ENCODE measurements around the gene CFAP74.

The CFAP74 gene

DNA sequence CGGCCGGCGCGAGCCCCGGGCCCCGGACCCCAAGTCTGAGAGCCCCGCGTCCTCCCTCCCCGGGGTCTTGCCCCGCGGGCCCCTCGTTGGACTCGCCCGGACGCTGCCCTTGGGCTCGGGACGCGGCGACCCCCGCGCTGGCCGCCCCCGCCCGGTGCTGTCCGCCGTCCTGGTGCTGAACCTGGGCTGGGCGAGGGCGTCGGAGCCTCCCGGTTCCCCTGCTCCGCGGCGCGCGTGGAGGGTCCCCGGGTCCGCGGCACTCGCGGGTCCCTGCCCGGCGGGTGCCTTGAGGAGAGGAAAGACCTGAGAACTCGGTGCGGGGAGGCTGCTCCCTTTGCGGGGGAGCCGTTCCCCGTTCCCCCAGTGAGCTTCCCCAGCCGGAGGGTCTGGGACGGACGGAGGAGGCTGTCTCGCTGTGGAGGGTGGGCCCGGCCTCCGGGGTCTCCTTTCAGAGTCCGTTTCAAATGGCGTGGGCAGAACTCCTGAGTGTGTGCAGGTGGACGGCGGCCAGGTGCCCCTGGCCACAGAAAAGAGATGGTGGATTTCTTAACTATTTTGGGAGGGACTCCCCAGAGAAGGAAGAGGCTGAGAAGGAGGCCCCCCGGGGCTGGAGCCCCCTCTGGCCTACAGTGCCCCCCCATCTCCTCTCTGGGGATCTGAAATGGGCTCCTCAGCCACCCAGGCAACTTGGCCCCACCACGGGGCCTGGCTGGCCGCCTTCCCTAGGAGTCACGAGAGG, 16.2 kb upstream of the CFAP74 start:
- Mint-ChIP-seq H3K36me3 (no peaks in the 10 kb centered on the region), H3K27ac (no peak overlapping the region), H3K4me1 (peaks cover 5% of the 10 kb centered on the region), H3K27me3 (peaks cover 91% of the 10 kb centered on the region), H3K4me3 (no peak overlapping the region), H3K9me3 (no peaks in the 10 kb centered on the region)
- CTCF ChIA-PET, result no interaction called here
- peak; percentile 39 for DNase-seq

GRCh38 chr1:2019172-2019543, 15.6 kb upstream of the CFAP74 start, which contains the start of gene GABRD:
GABRD (plus strand) TSS chr1:2019345; CDS start chr1:2019424, 79 bp downstream.
- Mint-ChIP-seq H3K27me3 (peaks cover 91% of the 10 kb centered on the region), H3K36me3 (no peaks in the 10 kb centered on the region), H3K4me1 (peaks cover 5% of the 10 kb centered on the region), H3K9me3 (no peaks in the 10 kb centered on the region), H3K27ac (no peak within 1 kb of the TSS), H3K4me3 (peak within 1 kb of the TSS; percentile 48)
- CTCF ChIA-PET, result no interaction called here
- peak; percentile 30 for DNase-seq

DNA sequence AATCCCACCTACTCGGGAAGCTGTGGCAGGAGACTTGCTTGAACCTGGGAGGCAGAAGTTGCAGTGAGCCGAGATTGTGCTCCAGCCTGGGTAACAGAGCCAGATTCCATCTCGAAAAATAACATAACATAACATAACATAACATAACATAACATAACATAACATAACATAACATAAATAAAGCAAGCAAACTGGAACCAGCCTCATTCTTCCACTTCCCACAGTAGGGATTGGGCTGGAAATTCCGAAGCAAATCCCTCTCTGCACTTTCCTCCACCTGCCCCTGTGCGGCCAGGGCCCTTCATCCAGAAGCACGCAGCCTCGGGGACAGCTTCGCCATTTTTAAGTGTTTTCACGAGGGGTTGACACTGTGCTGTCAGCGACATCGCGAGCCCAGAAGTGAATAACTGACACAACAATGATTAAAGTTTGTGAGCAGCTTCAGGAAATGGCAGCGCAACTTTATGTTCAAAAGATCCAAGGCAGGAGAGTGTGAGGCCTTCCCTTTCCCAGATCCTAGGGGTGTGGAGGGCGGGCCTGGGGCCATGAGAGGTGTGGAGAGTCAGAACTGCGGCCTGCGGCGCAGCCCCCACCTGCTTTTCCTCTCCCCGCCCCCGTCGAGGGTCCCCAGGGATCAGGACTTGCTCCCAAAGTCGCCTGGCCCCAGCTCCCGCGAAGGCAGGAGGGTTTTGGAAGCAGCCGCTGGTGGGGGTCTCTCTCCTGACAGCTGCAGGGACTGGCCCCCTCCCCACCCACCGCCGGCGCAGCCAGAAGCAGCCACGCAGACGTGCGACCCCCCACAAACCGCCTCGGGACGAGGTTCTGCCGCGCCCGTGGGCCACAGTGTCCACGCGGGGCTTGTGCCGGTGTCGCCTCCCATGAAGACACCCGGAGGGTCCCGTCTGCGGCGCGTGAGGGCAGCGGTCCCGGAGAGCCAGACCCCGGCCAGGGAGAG, 14.9 kb upstream of the CFAP74 start:
- Mint-ChIP-seq H3K27me3 (peaks cover 93% of the 10 kb centered on the region), H3K27ac (no peak overlapping the region), H3K9me3 (no peaks in the 10 kb centered on the region), H3K4me1 (peaks cover 5% of the 10 kb centered on the region), H3K36me3 (no peaks in the 10 kb centered on the region), H3K4me3 (peak overlapping the region; percentile 48)
- no peak for DNase-seq
- CTCF ChIA-PET, result no interaction called here

DNA sequence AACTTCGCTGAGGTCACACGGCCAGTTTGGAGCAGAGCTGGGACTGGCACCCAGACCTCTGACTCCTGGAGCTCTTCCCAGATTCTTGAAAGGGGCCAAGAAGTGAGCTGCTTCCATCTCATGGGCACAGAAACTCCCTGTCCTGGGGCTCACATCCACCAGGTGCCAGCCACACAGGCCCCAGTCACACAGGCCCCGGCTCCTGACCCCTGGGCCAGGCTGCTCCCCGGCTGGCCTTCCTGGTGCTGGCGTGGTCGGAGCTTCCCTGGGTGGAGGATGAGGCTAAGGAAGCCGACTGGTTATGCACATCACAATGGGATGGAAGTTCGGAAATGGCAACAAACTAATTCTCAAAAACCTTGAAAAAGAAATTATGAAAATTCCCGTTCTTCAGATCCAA, 12.5 kb upstream of the CFAP74 start:
- Mint-ChIP-seq H3K27me3 (peaks cover 71% of the 10 kb centered on the region), H3K4me3 (no peak overlapping the region), H3K27ac (no peak overlapping the region), H3K4me1 (peaks cover 5% of the 10 kb centered on the region), H3K9me3 (no peaks in the 10 kb centered on the region), H3K36me3 (no peaks in the 10 kb centered on the region)
- no peak for DNase-seq
- CTCF ChIA-PET, result no interaction called here

DNA sequence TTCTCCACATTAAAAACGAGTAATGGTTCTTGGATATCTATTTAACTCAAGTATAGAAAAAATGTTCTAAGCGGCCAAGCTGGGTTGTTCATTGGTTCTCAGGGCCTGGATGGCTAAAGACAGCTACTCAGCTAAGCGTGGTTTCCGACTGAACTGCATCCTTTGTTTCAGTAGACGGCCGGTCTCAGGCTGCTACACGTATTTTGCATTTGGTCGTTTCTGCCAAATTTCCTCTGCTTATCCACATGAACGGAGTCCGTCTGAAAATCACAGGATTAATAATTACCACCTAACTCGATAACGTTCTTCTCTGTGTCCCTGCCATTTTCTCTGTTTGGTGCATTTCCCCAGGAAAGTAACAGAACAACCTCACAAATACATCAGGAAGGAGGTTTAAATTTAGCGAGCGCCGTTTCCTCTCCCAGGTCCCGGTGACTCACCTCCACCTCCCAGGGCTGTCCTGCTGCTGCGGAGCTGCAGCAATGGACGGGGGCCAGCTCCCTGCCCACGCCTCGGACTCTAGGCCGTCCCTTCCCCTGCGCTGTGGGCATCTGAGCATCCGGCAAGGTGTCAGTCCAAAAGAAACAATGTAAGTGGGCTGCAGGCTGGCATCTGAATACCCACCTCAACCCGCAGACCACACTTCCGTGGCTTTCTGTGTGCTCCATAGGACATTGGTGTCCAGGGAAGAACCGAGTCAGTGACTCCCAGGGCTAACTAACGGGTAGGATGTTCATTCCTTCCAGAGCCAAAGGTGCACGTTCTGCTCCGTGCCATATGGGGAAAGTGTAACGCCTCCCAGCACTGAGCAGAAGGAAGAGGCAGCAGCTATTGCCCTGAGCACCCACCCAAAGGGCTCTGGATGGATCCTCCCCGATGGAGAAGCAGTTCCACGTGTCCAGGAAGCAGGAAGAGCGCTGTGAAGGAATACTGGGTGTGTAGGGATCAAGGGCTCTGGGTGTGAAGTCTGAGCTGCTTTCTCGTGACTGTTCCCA, 11.5 kb upstream of the CFAP74 start:
- H3K36me3 Mint-ChIP-seq, result no peaks in the 10 kb centered on the region
- no peak for DNase-seq
- no peak overlapping the region for H3K27ac Mint-ChIP-seq
- no peak overlapping the region for H3K4me3 Mint-ChIP-seq
- H3K4me1 Mint-ChIP-seq, result peaks cover 5% of the 10 kb centered on the region
- CTCF ChIA-PET, result no interaction called here
- peaks cover 71% of the 10 kb centered on the region for H3K27me3 Mint-ChIP-seq
- H3K9me3 Mint-ChIP-seq, result no peaks in the 10 kb centered on the region

- CTCF ChIA-PET, result interaction anchor here (2.1 kb wide), 1 partner anchor 30 kb away, joined by 9 read pairs; no protein-coding TSS in a partner anchor
Measured at GRCh38 chr1:2014181-2014580, 10.6 kb upstream of the CFAP74 start.

DNA sequence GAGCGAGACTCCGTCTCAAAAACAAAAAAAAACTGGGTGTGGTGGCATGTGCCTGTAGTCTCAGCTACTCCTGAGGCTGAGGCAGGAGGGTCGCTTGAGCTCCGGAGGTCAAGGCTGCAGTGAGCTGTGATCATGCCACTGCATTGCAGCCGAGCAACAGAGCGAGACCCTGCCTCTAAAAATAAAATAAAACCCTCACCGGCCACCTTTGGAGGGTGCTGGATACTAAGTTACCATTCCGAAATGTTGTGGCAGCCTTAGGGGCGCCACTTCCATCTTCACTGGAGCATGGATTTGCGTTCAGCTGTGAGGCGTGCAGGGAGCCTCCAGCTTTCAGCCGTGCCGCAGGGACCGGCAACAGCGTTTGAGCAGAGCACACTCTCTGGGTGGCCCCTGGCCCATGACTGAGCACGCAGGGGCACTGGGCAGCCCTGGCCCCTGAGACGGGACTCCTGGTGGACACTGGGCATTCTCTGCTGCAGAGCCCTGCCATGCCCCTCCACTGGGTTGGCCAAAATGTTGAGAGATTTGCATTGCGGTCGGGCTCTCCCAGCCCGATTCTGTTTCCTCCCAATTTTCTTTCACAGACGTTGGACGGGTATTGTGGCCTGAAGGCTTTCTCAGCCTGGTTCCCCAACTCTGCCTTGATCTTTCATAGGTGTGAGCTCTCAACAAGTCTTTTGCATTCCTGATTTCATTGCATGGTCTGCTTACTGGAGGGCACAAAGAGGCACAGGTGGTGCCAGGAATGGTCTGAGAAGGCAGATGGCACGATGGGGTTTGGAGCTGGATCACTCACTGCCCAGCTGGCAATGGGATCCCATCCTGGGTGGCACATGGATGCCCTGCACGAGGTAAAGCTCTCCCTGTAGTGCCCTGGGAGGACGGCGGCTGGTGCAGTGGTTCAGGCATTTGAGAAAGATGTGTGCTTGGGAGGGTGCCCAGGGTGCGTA, 5.8 kb upstream of the CFAP74 start:
- Mint-ChIP-seq H3K27me3 (peaks cover 59% of the 10 kb centered on the region), H3K4me3 (no peak overlapping the region), H3K9me3 (no peaks in the 10 kb centered on the region), H3K27ac (no peak overlapping the region), H3K36me3 (no peaks in the 10 kb centered on the region), H3K4me1 (no peaks in the 10 kb centered on the region)
- no peak for DNase-seq
- CTCF ChIA-PET, result interaction anchor here (1.0 kb wide), 1 partner anchor 37 kb away, joined by 3 read pairs; no protein-coding TSS in a partner anchor

More at GRCh38 chr1:2014181-2014580, 10.6 kb upstream of the CFAP74 start:
- Mint-ChIP-seq H3K27ac (no peak overlapping the region), H3K36me3 (no peaks in the 10 kb centered on the region), H3K4me1 (peaks cover 5% of the 10 kb centered on the region), H3K9me3 (no peaks in the 10 kb centered on the region), H3K4me3 (no peak overlapping the region), H3K27me3 (peaks cover 74% of the 10 kb centered on the region)
- DNase-seq, result no peak

DNA sequence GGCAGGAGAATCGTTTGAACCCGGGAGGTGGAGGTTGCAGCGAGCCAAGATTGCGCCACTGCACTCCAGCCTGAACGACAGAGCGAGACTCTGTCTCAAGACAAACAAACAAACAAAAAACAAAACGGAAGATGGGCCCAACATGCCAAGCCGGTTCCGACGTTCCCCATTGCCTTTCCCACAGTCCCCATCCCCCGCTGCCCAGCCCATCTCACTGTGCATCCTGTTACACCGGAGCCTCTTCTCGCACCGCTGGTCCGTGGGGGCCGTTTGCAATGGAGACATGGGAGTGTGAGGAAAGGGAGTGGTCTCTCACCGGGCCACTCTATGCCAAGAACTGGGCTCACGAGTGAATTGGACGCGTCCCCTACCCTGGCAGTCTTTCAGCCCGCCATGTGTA, 1.3 kb upstream of the CFAP74 start:
- Mint-ChIP-seq H3K4me1 (no peaks in the 10 kb centered on the region), H3K4me3 (no peak overlapping the region), H3K27me3 (peaks cover 78% of the 10 kb centered on the region), H3K27ac (no peak overlapping the region), H3K36me3 (no peaks in the 10 kb centered on the region), H3K9me3 (no peaks in the 10 kb centered on the region)
- CTCF ChIA-PET, result interaction anchor here (1.3 kb wide), 1 partner anchor 40 kb away, joined by 3 read pairs; no protein-coding TSS in a partner anchor
- DNase-seq, result no peak

DNA sequence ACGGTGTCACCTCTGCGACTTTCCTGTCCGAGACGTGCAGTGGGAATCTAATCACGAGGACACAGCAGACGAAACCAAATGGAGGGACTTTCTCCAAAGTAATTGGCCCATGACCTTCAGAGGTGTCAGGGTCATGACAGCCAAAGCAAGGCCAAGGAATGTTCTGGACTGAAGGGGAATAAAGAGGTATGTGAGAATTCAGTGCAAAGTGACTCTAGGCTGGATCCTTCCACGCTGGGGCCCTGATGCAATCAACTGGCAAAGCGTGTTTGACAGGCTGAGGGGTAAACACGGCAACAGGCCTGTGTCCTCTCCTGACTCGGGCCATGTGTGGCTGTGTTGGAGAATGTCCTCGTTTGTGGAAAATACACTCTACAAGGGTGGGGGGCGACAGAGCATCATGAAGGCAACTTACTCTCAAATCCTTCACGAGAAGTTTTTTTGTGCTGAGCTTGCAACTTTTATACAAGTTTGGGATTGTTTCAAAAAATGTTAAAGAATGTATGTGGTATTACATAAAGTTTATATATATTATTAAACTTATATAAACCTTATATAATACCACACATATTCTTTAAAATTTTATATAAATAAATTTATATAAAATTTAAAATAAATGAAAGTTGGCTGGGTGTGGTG, 1.7 kb downstream of the CFAP74 start:
- no peak overlapping the region for H3K27ac Mint-ChIP-seq
- peaks cover 78% of the 10 kb centered on the region for H3K27me3 Mint-ChIP-seq
- CTCF ChIA-PET, result no interaction called here
- H3K4me1 Mint-ChIP-seq, result no peaks in the 10 kb centered on the region
- no peaks in the 10 kb centered on the region for H3K36me3 Mint-ChIP-seq
- H3K9me3 Mint-ChIP-seq, result no peaks in the 10 kb centered on the region
- no peak overlapping the region for H3K4me3 Mint-ChIP-seq
- no peak for DNase-seq

GRCh38 chr1:2000850-2001249, 2.7 kb downstream of the CFAP74 start:
- peaks cover 78% of the 10 kb centered on the region for H3K27me3 Mint-ChIP-seq
- H3K9me3 Mint-ChIP-seq, result no peaks in the 10 kb centered on the region
- CTCF ChIA-PET, result no interaction called here
- H3K27ac Mint-ChIP-seq, result no peak overlapping the region
- DNase-seq, result no peak
- H3K4me3 Mint-ChIP-seq, result no peak overlapping the region
- no peaks in the 10 kb centered on the region for H3K36me3 Mint-ChIP-seq
- peaks cover 7% of the 10 kb centered on the region for H3K4me1 Mint-ChIP-seq

- Mint-ChIP-seq H3K9me3 (no peaks in the 10 kb centered on the region), H3K4me3 (no peak overlapping the region), H3K36me3 (no peaks in the 10 kb centered on the region), H3K4me1 (peaks cover 10% of the 10 kb centered on the region), H3K27me3 (peaks cover 74% of the 10 kb centered on the region), H3K27ac (no peak overlapping the region)
- CTCF ChIA-PET, result no interaction called here
- no peak for DNase-seq
Measured at GRCh38 chr1:2000432-2000831, 3.2 kb downstream of the CFAP74 start.

DNA sequence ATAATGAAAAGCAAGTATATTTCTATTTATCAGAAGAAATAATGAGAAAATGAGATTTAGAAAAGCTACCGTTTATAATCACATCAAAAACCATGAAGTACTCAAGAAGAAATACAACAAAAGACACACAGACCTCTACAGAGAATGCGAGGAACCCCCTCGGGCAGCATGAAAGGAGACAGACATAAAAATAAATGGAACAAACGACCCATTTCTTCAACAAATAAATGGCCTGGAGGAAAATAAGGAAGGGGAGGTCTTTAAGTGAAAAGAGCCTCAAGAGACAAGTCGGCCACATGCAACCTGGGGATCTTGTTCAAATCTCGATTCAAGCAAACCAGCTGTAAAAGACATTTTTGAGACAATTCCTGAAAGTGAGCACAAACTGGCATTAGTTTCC, 6.0 kb downstream of the CFAP74 start:
- Mint-ChIP-seq H3K4me1 (peaks cover 16% of the 10 kb centered on the region), H3K36me3 (no peaks in the 10 kb centered on the region), H3K27ac (no peak overlapping the region), H3K4me3 (no peak overlapping the region), H3K27me3 (peaks cover 51% of the 10 kb centered on the region), H3K9me3 (no peaks in the 10 kb centered on the region)
- DNase-seq, result no peak
- CTCF ChIA-PET, result no interaction called here

Data from activated naive CD4-positive, alpha-beta T cell treated with anti-CD3 and anti-CD28 coated beads, Interleukin-2, amount 10 ng/mL, durations not matched to agents 7 days and 5 days (primary cell).